HG02678 (cell line): ENCODE measurements around the gene MLH3.
"Not testable (repeated sequence)": the region's sequence is repeated elsewhere in the genome, so short reads cannot be mapped to it uniquely, and the experiment has no call there.

Experiments
- ATAC-seq: cut with Tn5 transposase; IDR thresholded peaks from one replicate; pipeline ENCODE4 v1.9.1; 2021; ENCODE audit warnings: mild to moderate bottlenecking, moderate library complexity; ENCODE audit not compliant: unreplicated experiment

The MLH3 gene

GRCh38 chr14:75032939-75033338 is 18.3 kb downstream of the MLH3 start:
- no peak for ATAC-seq

DNA sequence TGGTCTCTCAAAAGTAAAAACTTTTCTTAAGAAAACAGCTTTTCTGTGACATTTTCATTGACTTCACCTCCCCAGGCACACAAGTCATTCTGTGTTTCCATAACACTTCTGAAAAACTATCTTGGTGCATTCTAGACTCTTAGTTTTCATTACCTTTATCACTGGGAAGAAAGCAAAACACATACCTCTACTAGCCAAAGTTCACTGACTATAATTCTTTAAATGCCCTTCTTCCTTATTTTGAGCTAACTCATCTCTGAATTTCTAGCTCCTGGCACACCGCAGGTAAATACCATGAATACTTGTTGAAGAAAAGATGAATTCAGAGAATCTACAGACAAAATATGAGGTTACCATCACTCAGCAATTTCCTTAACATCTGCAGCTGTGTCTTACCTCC is 21.1 kb downstream of the MLH3 start:
- ATAC-seq, result no peak

- ATAC-seq, result no peak
Measured at GRCh38 chr14:75025876-75026275, 25.4 kb downstream of the MLH3 start.

DNA sequence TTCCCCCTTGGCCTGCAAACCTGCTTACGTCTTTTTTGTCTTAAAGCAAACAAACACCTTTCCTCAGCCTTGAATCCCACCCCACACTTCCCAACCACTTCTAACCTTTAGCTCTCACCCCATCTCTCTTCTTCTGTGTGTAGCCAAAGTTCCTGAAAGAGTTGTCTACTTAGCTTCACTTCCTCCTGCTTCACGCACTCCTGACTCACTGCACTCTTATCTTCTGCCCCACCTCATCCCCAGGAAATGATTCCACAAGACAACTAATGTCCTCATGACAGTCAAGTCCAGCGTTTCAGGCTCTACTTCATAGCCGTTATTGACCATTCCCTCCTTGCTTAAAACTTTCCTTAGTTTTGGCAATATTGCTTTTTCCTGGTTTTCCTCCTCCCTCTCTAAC is 26.2 kb downstream of the MLH3 start:
- no peak for ATAC-seq

DNA sequence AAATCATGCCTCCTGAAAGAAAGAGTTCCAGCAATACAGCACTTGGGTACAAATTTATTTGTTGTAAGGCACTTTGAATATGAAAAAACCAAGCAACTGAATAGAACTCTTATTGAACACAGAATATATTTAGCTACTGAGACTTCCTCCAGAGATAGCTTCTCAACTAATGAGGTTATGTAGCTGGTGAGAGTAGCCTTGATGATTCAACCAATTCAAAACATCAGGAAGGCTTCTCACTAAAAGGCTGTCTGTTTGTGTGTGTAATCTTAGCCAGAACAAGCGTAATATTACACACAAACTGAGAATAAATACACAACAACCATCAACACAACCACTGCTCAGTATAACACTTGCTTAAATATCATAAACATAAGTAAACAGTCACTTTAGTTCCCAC is 28.2 kb downstream of the MLH3 start:
- no peak for ATAC-seq

- ATAC-seq, result no peak
Measured at GRCh38 chr14:75022655-75023054, 28.6 kb downstream of the MLH3 start.

DNA sequence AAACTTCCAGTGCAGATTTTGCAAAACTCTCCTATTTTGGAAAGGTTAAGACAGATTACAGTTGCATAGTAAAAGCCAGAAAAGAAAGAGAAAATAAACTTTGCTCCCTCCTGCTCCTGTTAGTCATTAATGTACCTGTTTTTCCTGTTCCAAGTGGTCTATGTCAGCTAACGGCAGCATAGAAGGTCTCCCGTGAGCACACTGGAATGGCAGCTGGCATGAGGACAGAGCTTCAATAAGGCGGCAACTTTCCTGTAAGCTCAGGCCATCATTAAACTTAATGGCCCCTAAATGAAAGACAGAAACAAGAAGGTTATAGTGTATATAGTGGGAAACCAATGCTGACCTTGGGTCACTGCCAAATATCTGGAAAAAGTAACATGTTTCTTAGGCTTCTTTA is 32.6 kb downstream of the MLH3 start:
- ATAC-seq, result no peak

GRCh38 chr14:75016815-75017214 is 34.5 kb downstream of the MLH3 start:
- ATAC-seq, result no peak

DNA sequence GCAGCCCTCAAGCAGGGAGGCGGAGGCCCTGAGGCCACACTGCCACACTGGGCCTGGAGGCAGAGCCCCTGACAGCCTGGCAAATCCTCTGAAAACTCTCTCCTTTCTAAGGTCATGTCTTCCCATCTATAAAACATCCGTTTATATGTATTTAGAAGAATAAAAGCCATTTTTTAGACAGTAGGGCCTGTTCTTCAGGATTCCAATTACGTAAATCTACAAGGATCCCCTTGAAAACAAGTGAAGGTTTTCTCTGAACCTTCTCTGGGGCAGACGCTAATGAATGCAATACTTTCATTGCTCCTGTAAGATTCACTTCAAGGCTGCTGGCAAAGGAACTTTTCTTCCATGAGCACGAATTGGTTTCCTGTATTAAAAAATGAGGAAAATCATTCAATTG is 35.8 kb downstream of the MLH3 start:
- no peak for ATAC-seq

GRCh38 chr14:75013290-75013689 is 38.0 kb downstream of the MLH3 start:
- no peak for ATAC-seq

GRCh38 chr14:75011356-75011994 is 39.8 kb downstream of the MLH3 start:
- ATAC-seq, result no peak

GRCh38 chr14:75010472-75011093 is 40.7 kb downstream of the MLH3 start:
- ATAC-seq, result no peak

- no peak for ATAC-seq
Measured at GRCh38 chr14:75009176-75009575, 42.1 kb downstream of the MLH3 start.

DNA sequence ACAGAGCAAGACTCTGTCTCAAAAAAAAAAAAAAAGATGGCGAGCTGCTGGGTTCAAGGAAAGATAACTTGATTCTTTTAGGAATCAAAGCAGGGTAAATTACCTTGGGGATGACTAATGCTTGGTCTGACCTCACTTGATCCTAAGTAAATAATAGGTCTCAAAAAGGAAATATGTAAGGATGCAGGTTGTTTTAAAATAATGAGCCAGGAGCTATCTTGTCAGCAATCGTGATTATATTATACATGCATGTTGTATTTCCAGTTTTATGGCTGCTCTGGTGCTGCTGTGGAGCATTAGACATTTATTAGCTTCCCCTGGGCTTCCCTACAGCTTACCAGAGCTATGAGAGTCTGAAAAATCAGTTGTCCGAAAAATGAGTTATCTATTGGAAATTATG is 45.9 kb downstream of the MLH3 start:
- ATAC-seq, result no peak

DNA sequence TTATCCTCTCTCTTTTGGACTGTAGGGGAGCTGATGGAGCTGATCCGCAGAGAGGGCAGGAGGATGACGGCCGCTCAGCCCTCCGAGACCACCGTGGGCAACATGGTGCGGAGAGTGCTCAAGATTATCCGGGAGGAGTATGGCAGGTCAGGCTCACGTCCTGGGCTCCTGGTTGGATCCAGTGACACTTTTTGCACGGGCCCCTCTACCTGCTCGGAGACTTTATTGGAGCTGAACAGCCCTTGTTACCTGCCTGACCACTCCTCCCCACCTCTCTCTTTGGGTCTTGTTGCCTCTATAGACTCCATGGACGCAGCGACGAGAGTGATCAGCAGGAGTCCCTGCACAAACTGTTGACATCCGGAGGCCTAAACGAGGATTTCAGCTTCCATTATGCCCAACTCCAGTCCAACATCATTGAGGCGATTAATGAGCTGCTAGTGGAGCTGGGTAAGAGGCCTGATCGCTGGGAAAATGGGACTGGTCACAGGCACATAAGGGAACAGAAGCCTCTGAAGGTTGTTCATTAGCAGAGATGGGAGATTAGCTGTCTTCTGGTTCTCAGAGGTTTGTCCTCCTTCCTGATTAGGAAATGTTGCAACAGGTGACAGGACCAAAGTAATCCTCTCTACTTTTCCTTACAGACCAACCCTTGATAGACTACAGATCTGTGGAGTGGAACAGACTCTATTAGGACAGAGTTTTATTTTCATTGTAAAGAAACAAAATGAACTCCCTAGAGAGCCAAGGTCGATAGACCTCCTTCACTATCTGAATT is 47.8 kb downstream of the MLH3 start:
- no peak for ATAC-seq

DNA sequence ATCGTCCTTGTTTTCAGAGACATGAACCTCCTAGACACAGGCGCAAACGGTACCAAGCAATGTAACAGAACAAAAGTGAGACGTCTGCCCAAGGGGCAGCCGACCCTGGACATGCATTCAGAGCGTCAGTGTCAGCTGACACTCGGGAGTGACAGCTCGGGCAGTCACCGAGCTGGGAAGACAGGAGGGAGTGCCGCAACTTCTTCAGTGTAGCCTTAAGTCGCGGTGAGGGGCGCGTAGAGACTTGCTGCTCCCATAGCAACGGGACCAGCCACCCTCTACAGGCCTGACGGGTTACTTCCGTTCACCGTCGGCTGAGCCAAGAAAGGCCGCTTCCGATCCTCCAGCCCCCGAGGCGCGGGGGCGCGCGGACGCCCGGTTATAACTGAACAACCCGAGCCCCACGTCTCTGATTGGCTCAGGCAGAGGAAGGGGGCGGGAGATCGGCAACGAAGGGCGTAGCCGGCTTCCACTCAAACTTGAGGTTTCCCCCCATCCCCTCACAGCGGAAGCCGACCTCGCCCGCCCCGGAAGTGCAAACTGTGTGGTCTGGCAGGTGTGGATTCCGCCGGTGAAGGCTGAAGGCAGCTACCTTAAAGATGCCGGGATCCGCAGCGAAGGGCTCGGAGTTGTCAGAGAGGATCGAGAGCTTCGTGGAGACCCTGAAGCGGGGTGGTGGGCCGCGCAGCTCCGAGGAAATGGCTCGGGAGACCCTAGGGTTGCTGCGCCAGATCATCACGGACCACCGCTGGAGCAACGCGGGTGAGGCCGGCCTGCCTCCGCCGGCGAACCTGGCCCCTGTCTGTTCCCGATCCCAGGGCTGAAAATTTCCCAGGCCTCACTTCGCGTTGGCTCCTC is 48.6 kb downstream of the MLH3 start, which contains the start of gene EIF2B2:
EIF2B2 (plus strand) TSS at position 530 of the 858 bp plus-strand sequence; CDS start at position 600, 70 bp downstream.
- peak; percentile 98 for ATAC-seq

DNA sequence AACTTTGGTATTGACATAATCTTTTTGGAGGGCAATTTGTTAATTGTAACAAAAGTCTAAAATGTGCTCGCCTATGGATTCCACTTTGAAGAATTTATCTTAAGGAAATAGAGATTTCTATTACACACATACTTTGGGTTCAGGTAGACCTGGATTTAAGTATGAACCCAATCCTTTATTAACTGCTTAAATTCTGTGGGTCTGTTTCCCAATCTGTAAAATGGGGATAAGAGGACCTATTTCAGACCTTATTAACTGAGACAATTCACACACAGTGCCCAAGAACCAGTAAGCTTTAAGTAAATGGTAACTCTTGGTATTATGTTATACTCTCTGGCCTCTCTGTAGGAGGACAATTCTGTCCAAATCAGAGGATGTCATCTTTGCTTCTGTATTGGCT is 49.4 kb downstream of the MLH3 start:
- ATAC-seq, result no peak

DNA sequence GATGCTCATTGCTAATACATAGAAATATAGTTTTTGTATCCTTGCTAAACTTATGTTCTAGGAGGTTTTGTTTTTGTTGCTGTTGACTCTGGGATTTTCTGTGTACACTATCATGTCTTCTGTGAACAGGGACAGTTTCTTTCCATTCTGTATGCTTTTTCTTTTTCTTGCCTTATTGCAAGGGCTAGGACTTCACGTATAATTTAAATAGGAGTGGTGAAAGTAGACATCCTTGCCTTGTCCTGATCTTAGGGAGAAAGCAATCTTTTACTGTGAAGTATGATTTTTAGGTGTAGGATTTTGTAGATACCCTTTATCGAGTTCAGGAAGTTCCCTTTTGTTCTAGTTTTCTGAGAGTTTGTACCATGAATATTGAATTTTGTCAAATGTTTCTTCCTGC is 50.0 kb downstream of the MLH3 start:
- ATAC-seq, result no peak

DNA sequence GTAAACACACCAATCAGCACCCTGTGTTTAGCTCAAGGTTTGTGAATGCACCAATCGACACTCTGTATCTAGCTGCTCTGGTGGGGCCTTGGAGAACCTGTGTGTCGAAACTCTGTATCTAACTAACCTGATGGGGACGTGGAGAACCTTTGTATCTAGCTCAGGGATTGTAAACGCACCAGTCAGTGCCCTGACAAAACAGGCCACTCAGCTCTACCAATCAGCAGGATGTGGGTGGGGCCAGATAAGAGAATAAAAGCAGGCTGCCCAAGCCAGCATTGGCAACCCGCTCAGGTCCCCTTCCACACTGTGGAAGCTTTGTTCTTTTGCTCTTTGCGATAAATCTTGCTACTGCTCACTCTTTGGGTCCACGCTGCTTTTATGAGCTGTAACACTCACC is 55.5 kb downstream of the MLH3 start:
- not testable (repeated sequence) for ATAC-seq

GRCh38 chr14:74994182-74994581 is 57.1 kb downstream of the MLH3 start:
- not testable (repeated sequence) for ATAC-seq

- ATAC-seq, result no peak
Measured at GRCh38 chr14:74988993-74989392, 62.3 kb downstream of the MLH3 start.
